A549 treated with dexamethasone at 1 μM for 4 hours (cell line): ENCODE results near the gene SLC25A20. TPM values are rescaled to one million over a fixed set of nuclear protein-coding genes. Genes with fewer than 3 reads are reported as not detected.

Experiments
- total RNA-seq: library from RNA; stranded (reverse); fragments of 200-300 nt; extraction: Qiagen RNA extraction; gene quantifications from 5 replicates; pipeline ENCODE4 v1.2.3, GENCODE V29; 2022

Gene SLC25A20
- 11.4 to 12.2 TPM (median 11.5 TPM) in 5 replicates for total RNA-seq

GRCh38 chr3:48898383-48899234 is at the start of gene SLC25A20:
Gene SLC25A20, minus strand, starts transcription at chr3:48898882. Its CDS starts 88 bp downstream, at chr3:48898794.

GRCh38 chr3:48918388-48919214 is 19.9 kb upstream of the SLC25A20 start, which contains the start of gene ARIH2:
Gene ARIH2, plus strand, starts transcription at chr3:48918842. Its CDS starts 8,717 bp downstream, at chr3:48927559.

GRCh38 chr3:48847504-48848423 is 50.9 kb downstream of the SLC25A20 start, which contains the start of gene PRKAR2A:
Gene PRKAR2A, minus strand, starts transcription at chr3:48847874. Its CDS starts 278 bp downstream, at chr3:48847596.

Other genes starting within 250 kb of the SLC25A20 start
- 2.7 to 4.4 TPM (median 4.2 TPM) in 5 replicates for gene CELSR3, start 236.0 kb downstream of the SLC25A20 start, total RNA-seq
- 7.8 to 12.0 TPM (median 10.7 TPM) in 5 replicates for gene NCKIPSD, start 213.0 kb downstream of the SLC25A20 start, total RNA-seq
- 45.8 to 56.2 TPM (median 52.9 TPM) in 5 replicates for gene IP6K2, start 181.7 kb downstream of the SLC25A20 start, total RNA-seq
- 15.4 to 25.3 TPM (median 23.1 TPM) in 5 replicates for gene PRKAR2A, start 51.0 kb downstream of the SLC25A20 start, total RNA-seq
- 56.6 to 60.5 TPM (median 59.6 TPM) in 5 replicates for gene ARIH2, start 20.0 kb upstream of the SLC25A20 start, total RNA-seq
- gene P4HTM, start 91.4 kb upstream of the SLC25A20 start, total RNA-seq = 11.2 to 16.0 TPM (median 15.4 TPM) in 5 replicates
- 48.7 to 80.3 TPM (median 70.5 TPM) in 5 replicates for gene WDR6, start 108.5 kb upstream of the SLC25A20 start, total RNA-seq
- 16.8 to 24.1 TPM (median 23.1 TPM) in 5 replicates for gene DALRD3, start 119.7 kb upstream of the SLC25A20 start, total RNA-seq
- 59.7 to 82.8 TPM (median 79.4 TPM) in 5 replicates for gene NDUFAF3, start 123.2 kb upstream of the SLC25A20 start, total RNA-seq
- 162 to 178 TPM (median 171 TPM) in 5 replicates for gene IMPDH2, start 130.5 kb upstream of the SLC25A20 start, total RNA-seq
- gene QRICH1, start 195.2 kb upstream of the SLC25A20 start, total RNA-seq = 34.0 to 45.6 TPM (median 41.5 TPM) in 5 replicates
- gene QARS1, start 205.9 kb upstream of the SLC25A20 start, total RNA-seq = 126 to 160 TPM (median 152 TPM) in 5 replicates
- gene USP19, start 221.9 kb upstream of the SLC25A20 start, total RNA-seq = 14.9 to 22.9 TPM (median 22.0 TPM) in 5 replicates
- 72.0 to 116 TPM (median 99.6 TPM) in 5 replicates for gene LAMB2, start 234.2 kb upstream of the SLC25A20 start, total RNA-seq